DMS53 treated with DMSO at 0.1 percent for 48 hours (cell line): Measurements from ENCODE around the gene MED25.
A peak's percentile ranks its signal among the peaks of the same experiment; 100 is the strongest.

ENCODE experiments used
- DNase-seq: peaks from one replicate; lab custom pipeline; 2025; ENCODE audit not compliant: unreplicated experiment; lab: John Stamatoyannopoulos, UW

MED25 gene

GRCh38 chr19:49817964-49818648 lies at the start of gene MED25:
Gene MED25, plus strand, starts transcription at chr19:49818289. Its CDS starts 53 bp downstream, at chr19:49818342.
- peak; percentile 72 for DNase-seq

- no peak for DNase-seq
These were observed 47.6 kb upstream of the MED25 start for GRCh38 chr19:49770529-49770928.

GRCh38 chr19:49771674-49772139 lies 46.4 kb upstream of the MED25 start:
- DNase-seq = no peak

- DNase-seq = no peak
These were observed 45.1 kb upstream of the MED25 start for GRCh38 chr19:49772850-49773432.

GRCh38 chr19:49773663-49774350 lies 44.3 kb upstream of the MED25 start:
- no peak for DNase-seq

GRCh38 chr19:49774969-49775368 lies 43.1 kb upstream of the MED25 start:
- no peak for DNase-seq

GRCh38 chr19:49775742-49776370 lies 42.2 kb upstream of the MED25 start:
- DNase-seq = no peak

- no peak for DNase-seq
These were observed 41.7 kb upstream of the MED25 start for GRCh38 chr19:49776371-49776764.

GRCh38 chr19:49779731-49780555 lies 38.1 kb upstream of the MED25 start:
- no peak for DNase-seq

GRCh38 chr19:49780861-49781260 lies 37.2 kb upstream of the MED25 start:
- DNase-seq = no peak

GRCh38 chr19:49781394-49781793 lies 36.7 kb upstream of the MED25 start:
- no peak for DNase-seq

GRCh38 chr19:49782515-49782914 lies 35.6 kb upstream of the MED25 start:
- no peak for DNase-seq

GRCh38 chr19:49786376-49786820 lies 31.7 kb upstream of the MED25 start:
- DNase-seq = no peak

GRCh38 chr19:49787746-49788145 lies 30.3 kb upstream of the MED25 start:
- no peak for DNase-seq

- no peak for DNase-seq
These were observed 29.2 kb upstream of the MED25 start for GRCh38 chr19:49788857-49789256.

- no peak for DNase-seq
These were observed 27.2 kb upstream of the MED25 start for GRCh38 chr19:49790866-49791265.

GRCh38 chr19:49791776-49792445 lies 26.2 kb upstream of the MED25 start:
- no peak for DNase-seq

GRCh38 chr19:49792829-49793560 lies 25.1 kb upstream of the MED25 start:
- DNase-seq = no peak

- no peak for DNase-seq
These were observed 24.6 kb upstream of the MED25 start for GRCh38 chr19:49793561-49793840.

- DNase-seq = no peak
These were observed 22.5 kb upstream of the MED25 start for GRCh38 chr19:49795615-49796014.
